K562 (cell line): Measurements from ENCODE around the gene OCIAD1. TPM values are rescaled to one million over a fixed set of nuclear protein-coding genes. Genes with fewer than 3 reads are reported as not detected.

Source experiments
- BMI1 ChIP-seq: fragments of 150-350 bp; IDR thresholded peaks from 2 replicates; pipeline ENCODE4 v1.6.1; 2014; ENCODE audit warnings: low read length
- CC2D1A ChIP-seq: fragments of 450-650 bp; IDR thresholded peaks from 2 replicates; pipeline ENCODE4 v1.6.1; 2017; ENCODE audit warnings: mild to moderate bottlenecking
- CREB5 ChIP-seq: fragments of 250-450 bp; sonication (Bioruptor Pico); IDR thresholded peaks from 2 replicates; pipeline ENCODE4 v1.5.0; 2020; ENCODE audit warnings: mild to moderate bottlenecking
- ESRRA ChIP-seq: fragments of 450-650 bp; IDR thresholded peaks from 2 replicates; pipeline ENCODE4 v1.6.1; 2014; ENCODE audit warnings: low read depth, mild to moderate bottlenecking, moderate library complexity, borderline replicate concordance
- ETV5 ChIP-seq: sonication (generic); formaldehyde crosslinking; IDR thresholded peaks from 2 replicates; pipeline ENCODE4 v1.4.0; 2020; ENCODE audit warnings: low read depth, mild to moderate bottlenecking, missing genetic modification reagents
- FOXK1 ChIP-seq: sonication (generic); formaldehyde crosslinking; IDR thresholded peaks from 2 replicates; pipeline ENCODE4 v1.8.0; 2022; ENCODE audit warnings: missing genetic modification reagents, mild to moderate bottlenecking, borderline replicate concordance
- KHSRP ChIP-seq: fragments of 450-650 bp; IDR thresholded peaks from 2 replicates; pipeline ENCODE4 v1.6.1; 2017
- MAZ ChIP-seq, 2 experiments: fragments of 450-650 bp in 1 of 2; sonication (generic) in 1 of 2; formaldehyde crosslinking; IDR thresholded peaks in 1 of 2; conservative IDR thresholded peaks in 1 of 2; 2 replicates each; pipeline versions ENCODE4 v1.4.0 to v1.5.0; 2020; ENCODE audit warnings: mild to moderate bottlenecking in 1 of 2, missing genetic modification reagents in 1 of 2
- MTA3 ChIP-seq: fragments of 450-650 bp; formaldehyde crosslinking; IDR thresholded peaks from 2 replicates; pipeline ENCODE4 v1.6.1; 2017; ENCODE audit warnings: mild to moderate bottlenecking, borderline replicate concordance
- SMAD1 ChIP-seq: fragments of 150-350 bp; IDR thresholded peaks from 2 replicates; pipeline ENCODE4 v1.6.1; 2014; ENCODE audit warnings: low read length, low read depth; ENCODE audit not compliant: partially characterized antibody
- SMC3 ChIP-seq: conservative IDR thresholded peaks from 2 replicates; pipeline ENCODE4 v1.6.1; 2011; ENCODE audit warnings: low read depth, low read length, improper control_type of control experiment; ENCODE audit not compliant: insufficient read depth
- STAG1 ChIP-seq: sonication (generic); formaldehyde crosslinking; IDR thresholded peaks from 2 replicates; pipeline ENCODE4 v1.5.0; 2020; ENCODE audit warnings: missing genetic modification reagents, borderline replicate concordance
- ZNF282 ChIP-seq: sonication (generic); formaldehyde crosslinking; IDR thresholded peaks from 2 replicates; pipeline ENCODE4 v1.8.1; 2023; ENCODE audit warnings: missing genetic modification reagents
- ZNF354B ChIP-seq: fragments of 250-450 bp; sonication (Bioruptor Pico); IDR thresholded peaks from 2 replicates; pipeline ENCODE4 v1.4.0; 2020
- ZNF717 ChIP-seq: fragments of 250-450 bp; sonication (Bioruptor Pico); IDR thresholded peaks from 2 replicates; pipeline ENCODE4 v1.5.0; 2021
- polyA plus RNA-seq, 8 experiments: library from polyadenylated mRNA; depleted of rRNA in 4 of 8; stranded (reverse) in 5 of 8; unstranded in 3 of 8; fragments of >200 nt; fragmentation: Nextera tagmentation in 2 of 8; fragmentation: Illumina TruSeq in 1 of 8; extraction: Ambion mirVana in 2 of 8; extraction: Trizol in 1 of 8; gene quantifications; 2 replicates each; pipeline versions ENCODE4 v1.2.1 to v1.2.3, GENCODE V29; 2011 to 2014; ENCODE audit warnings: inconsistent platforms in 1 of 8, missing spikeins in 1 of 8
- total RNA-seq, 7 experiments: library from RNA; depleted of rRNA in 6 of 7; stranded (reverse); fragments of >200 nt in 6 of 7; fragmentation: Illumina TruSeq in 2 of 7; extraction: Trizol in 2 of 7; gene quantifications; 2 replicates each; pipeline versions ENCODE4 v1.2.1 to v1.2.3, GENCODE V29; 2011 to 2021; ENCODE audit warnings: low replicate concordance in 1 of 7
- TF ChIP-seq, protein P1 (sequence below), 2 experiments: fragments of 150-350 bp in 1 of 2; IDR thresholded peaks; 2 replicates each; pipeline ENCODE4 v1.6.1; 2012 to 2016; ENCODE audit warnings: low read depth in 2 of 2, low read length in 2 of 2, mild to moderate bottlenecking in 1 of 2, moderate library complexity in 1 of 2
- TF ChIP-seq, protein P2 (sequence below): IDR thresholded peaks from 2 replicates; pipeline ENCODE4 v1.6.1; 2014; ENCODE audit warnings: antibody characterized with exemption
- TF ChIP-seq, protein P3 (sequence below): fragments of 250-450 bp; sonication (Bioruptor Pico); IDR thresholded peaks from 2 replicates; pipeline ENCODE4 v1.4.0; 2020; ENCODE audit warnings: borderline replicate concordance
- TF ChIP-seq, protein P4 (sequence below): fragments of 250-450 bp; sonication (Bioruptor Pico); IDR thresholded peaks from 2 replicates; pipeline ENCODE4 v1.4.0; 2020

The OCIAD1 gene
- total and polyA plus RNA-seq, 9 of the 15 experiments (the other 6 are each of a cell fraction or from before 2014, with no cell fraction given), result 99.0 to 358 (median 196) TPM

DNA sequence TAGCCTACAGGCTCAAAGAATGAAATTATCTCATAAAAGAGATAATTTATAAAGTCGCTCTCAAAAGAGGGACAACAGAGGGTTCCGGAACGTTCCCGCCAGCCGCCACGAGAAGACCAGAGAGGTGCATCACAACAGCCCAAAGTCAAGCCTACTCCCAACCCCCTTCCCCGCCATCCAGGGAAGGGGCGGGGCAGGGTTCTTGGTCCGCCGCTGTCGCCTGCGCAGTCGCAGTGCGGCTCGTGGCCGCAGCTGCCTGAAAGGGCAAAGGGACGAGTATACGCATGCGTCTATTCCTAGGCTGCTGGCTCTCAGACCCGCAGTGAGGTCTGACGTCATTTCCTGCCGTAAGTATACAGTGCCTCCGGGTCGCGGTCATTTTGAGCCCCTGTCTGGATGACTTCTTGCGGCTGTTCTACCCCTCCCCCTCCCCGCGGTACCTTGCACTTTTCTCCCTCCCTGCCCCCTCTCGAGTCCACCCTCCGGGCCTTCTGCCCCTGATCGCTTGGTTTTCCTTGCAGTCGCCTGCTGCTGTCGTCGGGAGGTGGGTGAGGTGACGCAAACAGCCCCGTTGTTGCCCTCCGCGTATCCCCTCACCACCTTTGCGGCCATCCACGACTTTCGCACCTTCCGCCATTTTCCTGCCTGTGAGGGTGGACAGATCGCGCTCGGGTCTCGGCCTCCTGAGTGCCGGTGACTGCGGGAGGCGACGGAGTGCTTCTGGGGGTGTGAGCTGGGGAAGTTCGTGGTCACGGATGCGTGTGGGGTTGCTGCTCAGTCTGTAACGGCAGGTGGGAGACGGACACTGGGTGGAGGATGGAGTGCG is at the start of gene OCIAD1 (continued):
- TF ChIP-seq FOXK1 (CRISPR knock-in tag) (peak; percentile 28; the same call in 1 of the 2 replicates), ESRRA (peak; percentile 88; the same call in 1 of the 2 replicates), ETV5 (CRISPR knock-in tag) (no peak), STAG1 (CRISPR knock-in tag) (no peak), SMC3 (no peak), ZNF354B (no peak), KHSRP (no peak), MAZ (CRISPR knock-in tag; conservative IDR thresholded peaks at IDR 0.05 in 1 of 2, IDR thresholded peaks at IDR 0.05 in 1 of 2) (peak; percentile 56 to 78), SMAD1 (peak; percentile 59), CC2D1A (peak; percentile 73), ZNF282 (CRISPR knock-in tag) (no peak), CREB5 (CRISPR knock-in tag) (no peak), MTA3 (peak; percentile 57; the same call in 1 of the 2 replicates), BMI1 (no peak), ZNF717 (CRISPR knock-in tag) (no peak)
- TF ChIP-seq, protein P1, sequence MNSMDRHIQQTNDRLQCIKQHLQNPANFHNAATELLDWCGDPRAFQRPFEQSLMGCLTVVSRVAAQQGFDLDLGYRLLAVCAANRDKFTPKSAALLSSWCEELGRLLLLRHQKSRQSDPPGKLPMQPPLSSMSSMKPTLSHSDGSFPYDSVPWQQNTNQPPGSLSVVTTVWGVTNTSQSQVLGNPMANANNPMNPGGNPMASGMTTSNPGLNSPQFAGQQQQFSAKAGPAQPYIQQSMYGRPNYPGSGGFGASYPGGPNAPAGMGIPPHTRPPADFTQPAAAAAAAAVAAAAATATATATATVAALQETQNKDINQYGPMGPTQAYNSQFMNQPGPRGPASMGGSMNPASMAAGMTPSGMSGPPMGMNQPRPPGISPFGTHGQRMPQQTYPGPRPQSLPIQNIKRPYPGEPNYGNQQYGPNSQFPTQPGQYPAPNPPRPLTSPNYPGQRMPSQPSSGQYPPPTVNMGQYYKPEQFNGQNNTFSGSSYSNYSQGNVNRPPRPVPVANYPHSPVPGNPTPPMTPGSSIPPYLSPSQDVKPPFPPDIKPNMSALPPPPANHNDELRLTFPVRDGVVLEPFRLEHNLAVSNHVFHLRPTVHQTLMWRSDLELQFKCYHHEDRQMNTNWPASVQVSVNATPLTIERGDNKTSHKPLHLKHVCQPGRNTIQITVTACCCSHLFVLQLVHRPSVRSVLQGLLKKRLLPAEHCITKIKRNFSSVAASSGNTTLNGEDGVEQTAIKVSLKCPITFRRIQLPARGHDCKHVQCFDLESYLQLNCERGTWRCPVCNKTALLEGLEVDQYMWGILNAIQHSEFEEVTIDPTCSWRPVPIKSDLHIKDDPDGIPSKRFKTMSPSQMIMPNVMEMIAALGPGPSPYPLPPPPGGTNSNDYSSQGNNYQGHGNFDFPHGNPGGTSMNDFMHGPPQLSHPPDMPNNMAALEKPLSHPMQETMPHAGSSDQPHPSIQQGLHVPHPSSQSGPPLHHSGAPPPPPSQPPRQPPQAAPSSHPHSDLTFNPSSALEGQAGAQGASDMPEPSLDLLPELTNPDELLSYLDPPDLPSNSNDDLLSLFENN (IDR thresholded peaks at IDR 0.05; ENCODE audit: low read depth in 2 of 2, low read length in 2 of 2), result peak in 1 of 2 experiments; percentile 25; a peak in 1 of 4 replicates
- TF ChIP-seq, protein P2, sequence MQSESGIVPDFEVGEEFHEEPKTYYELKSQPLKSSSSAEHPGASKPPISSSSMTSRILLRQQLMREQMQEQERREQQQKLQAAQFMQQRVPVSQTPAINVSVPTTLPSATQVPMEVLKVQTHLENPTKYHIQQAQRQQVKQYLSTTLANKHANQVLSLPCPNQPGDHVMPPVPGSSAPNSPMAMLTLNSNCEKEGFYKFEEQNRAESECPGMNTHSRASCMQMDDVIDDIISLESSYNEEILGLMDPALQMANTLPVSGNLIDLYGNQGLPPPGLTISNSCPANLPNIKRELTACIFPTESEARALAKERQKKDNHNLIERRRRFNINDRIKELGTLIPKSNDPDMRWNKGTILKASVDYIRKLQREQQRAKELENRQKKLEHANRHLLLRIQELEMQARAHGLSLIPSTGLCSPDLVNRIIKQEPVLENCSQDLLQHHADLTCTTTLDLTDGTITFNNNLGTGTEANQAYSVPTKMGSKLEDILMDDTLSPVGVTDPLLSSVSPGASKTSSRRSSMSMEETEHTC, result no peak
- TF ChIP-seq, protein P3, sequence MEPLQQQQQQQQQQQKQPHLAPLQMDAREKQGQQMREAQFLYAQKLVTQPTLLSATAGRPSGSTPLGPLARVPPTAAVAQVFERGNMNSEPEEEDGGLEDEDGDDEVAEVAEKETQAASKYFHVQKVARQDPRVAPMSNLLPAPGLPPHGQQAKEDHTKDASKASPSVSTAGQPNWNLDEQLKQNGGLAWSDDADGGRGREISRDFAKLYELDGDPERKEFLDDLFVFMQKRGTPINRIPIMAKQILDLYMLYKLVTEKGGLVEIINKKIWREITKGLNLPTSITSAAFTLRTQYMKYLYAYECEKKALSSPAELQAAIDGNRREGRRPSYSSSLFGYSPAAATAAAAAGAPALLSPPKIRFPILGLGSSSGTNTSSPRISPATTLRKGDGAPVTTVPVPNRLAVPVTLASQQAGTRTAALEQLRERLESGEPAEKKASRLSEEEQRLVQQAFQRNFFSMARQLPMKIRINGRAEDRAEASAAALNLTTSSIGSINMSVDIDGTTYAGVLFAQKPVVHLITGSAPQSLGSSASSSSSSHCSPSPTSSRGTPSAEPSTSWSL, result no peak
- TF ChIP-seq, protein P4, sequence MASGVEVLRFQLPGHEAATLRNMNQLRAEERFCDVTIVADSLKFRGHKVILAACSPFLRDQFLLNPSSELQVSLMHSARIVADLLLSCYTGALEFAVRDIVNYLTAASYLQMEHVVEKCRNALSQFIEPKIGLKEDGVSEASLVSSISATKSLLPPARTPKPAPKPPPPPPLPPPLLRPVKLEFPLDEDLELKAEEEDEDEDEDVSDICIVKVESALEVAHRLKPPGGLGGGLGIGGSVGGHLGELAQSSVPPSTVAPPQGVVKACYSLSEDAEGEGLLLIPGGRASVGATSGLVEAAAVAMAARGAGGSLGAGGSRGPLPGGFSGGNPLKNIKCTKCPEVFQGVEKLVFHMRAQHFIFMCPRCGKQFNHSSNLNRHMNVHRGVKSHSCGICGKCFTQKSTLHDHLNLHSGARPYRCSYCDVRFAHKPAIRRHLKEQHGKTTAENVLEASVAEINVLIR (CRISPR knock-in tag), result peak; percentile 74
